ENCODE results near the gene ETHE1.
"Not testable (repeated sequence)": the region's sequence is repeated elsewhere in the genome, so short reads cannot be mapped to it uniquely, and the experiment has no call there.

Gene ETHE1

DNA sequence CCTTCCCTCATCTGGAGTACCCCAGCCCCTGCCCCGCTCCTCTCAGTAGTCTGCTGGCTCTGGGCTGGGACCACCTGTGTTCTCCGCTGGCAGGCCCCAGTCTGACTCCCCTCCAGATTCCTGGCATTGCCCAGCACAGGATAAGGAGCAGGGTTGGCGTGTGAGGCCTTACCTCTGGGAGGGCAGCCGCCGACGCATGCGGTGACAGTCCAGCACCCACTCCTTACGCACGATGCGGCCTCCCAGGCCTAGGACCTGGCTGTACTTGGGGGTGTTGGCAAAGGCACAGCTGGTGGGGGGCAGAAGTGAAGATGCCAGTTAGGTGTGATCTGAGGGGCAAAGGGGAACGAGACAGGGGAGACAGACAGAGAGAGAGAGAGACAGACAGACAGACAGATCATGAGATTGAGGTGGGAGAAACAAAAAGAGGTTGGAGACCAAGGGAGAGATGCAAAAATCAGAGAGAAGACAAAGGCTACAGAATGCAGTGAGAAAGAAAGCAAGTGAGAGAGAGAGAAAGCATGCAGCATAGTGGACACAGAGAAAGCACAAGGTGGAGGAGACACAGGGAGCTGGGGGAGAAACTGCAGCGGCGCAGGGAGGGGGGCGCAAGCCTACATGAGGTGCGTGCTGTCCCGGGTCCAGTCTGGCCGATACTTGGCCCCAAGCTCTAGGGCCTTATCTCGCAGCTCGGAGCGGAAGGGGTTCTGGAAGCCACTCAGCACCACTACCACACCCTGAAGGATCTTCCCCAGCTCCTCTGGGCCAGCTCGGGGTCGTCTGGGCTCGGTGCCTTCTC is 24.6 kb upstream of the ETHE1 start:
- no peak for DNase-seq (ENCODE audit: low spot score)

- DNase-seq (ENCODE audit: low spot score): no peak
Observed at GRCh38 chr19:43548706-43549105, 21.7 kb upstream of the ETHE1 start.

GRCh38 chr19:43547926-43548325 is 20.9 kb upstream of the ETHE1 start:
- DNase-seq (ENCODE audit: low spot score): not testable (repeated sequence)

GRCh38 chr19:43546581-43546980 is 19.6 kb upstream of the ETHE1 start:
- DNase-seq (ENCODE audit: low spot score): no peak

- DNase-seq (ENCODE audit: low spot score): no peak
Observed at GRCh38 chr19:43545981-43546380, 19.0 kb upstream of the ETHE1 start.

DNA sequence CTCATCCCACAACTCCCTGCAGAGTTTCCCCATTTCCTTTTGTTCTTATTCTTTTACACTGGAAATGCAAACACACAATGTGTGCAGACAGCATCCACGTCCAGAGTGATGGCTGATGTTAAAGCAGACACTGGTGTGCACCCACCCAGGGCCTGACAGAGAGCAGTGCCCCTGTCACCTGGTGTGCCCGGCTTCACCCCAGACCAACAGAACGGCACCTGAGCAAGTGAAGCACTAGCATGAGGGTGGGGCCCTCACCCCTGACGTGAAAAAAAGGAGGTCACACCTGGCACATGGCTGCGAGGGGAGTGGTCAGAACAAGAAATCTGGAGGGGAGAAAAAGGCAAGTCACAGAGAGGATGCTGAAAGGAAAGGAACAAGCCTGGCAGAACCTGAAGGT is 18.3 kb upstream of the ETHE1 start:
- DNase-seq (ENCODE audit: low spot score): no peak

DNA sequence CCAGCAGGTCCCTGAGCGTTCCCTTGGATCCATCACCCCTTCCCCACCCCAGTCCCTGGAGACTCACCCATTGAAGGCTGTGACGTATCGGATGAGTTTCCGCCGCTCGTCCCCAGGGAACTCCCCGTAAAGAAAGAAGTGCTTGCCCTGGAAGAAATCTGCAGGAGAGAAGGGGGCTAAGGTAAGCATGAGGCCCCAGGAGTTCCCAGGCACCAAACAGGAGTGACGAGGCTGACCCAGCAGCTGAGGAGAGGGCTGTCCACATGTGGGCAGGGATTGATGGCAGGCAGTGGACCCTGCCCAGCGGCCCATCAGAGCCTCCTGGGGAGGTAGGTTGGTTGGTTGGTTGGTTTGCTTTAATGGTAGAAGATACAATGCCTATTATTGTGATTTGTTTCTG is 17.1 kb upstream of the ETHE1 start:
- DNase-seq (ENCODE audit: low spot score): no peak

DNA sequence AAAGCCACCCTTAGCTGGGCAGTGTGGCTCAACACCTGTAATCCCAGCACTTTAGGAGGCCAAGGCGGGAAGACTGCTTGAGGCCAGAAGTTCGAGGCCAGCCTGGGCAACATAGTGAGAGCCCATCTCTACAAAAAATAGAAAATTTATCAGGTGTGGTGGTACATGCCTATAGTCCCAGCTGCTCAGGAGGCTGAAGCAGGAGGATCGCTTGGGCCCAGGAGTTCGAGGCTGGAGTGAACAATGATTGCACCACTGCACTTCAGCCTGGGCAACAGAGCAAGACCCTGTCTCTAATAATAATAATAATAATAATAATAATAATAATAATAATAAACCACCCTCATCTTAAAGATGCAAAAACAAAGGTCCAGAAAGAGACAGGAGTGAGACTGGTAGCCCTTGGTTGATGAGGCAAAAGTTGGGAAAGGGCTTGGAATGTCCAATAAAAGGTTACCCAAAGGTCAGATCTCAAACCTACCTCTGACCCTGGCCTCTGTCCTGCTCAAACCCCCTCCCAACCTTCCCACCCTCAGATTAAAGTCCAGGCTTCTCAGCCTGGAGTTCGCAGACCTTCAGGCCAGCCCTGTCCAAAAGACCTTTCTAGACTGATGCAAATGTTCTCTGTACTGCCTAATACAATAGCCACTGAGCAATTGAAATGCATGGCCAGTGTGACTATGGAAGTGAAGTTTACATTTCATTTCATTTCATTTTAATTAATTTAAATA is 15.1 kb upstream of the ETHE1 start:
- no peak for DNase-seq (ENCODE audit: low spot score)

DNA sequence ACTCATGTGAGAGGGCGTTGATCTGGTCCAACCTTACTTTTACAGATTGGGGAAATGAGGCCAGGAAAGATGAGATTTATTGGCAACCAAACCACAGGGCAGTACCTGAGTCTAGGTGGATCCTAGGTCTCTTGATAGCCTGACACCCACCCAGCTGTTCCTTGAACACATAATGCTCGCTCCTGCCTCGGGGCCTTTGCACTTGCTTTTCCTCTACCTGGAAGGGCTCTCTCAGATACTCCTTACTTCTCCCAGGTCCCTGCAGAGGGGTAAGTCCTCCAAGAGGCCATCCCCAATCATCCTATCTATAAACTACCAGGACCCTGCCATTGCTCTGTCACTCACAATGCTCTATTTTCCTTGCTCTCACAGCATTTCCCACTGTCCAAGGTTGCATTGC is 13.4 kb upstream of the ETHE1 start:
- no peak for DNase-seq (ENCODE audit: low spot score)

DNA sequence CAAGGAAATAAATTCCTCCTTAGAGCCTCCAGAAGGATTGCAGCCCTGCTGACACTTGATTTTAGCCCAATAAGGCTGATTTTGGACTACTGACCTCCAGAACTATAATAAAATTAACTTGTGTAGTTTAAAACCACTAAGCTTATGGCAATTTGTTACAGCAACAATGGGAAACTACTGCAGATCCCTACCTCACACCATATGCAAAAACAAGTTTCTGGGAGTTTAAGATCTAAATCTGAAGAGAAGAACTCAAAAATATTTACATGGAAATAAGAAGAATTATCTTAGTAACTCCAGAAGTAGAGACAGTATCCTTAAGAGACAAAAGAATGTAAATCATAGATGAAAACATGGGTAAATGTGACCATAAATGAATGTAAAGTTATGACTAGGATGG is 11.9 kb upstream of the ETHE1 start:
- no peak for DNase-seq (ENCODE audit: low spot score)

DNA sequence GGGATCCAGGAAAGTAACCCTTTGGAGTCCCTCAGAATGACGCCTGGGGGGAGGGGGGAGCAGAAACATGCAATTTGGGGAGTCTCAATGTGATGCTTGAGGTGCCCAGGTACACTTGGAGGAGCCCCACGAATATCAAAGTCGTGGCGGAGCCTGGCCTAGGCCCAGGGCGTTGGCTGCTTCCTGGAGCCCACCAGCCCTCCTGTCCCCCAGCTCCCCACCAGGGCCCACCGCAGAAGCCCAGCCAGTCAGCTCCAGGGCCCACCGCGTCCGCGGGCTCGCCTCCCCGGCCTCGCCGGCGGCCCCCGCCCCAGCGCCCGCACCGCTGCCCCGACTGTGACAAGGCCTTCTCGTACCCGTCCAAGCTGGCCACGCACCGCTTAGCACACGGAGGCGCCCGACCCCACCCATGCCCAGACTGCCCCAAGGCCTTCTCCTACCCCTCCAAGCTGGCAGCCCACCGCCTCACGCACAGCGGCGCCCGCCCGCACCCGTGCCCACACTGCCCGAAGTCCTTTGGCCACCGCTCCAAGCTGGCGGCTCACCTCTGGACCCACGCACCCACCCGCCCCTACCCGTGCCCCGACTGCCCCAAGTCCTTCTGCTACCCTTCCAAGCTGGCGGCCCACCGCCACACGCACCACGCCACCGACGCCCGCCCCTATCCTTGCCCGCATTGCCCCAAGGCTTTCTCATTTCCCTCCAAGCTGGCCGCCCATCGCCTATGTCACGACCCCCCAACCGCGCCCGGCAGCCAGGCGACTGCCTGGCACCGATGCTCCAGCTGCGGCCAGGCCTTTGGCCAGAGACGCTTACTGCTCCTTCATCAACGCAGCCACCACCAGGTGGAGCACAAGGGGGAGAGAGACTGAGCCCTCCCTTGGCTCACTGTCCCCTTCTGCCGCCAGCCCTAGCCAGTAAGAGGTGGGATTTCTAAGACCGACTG is 8.1 kb upstream of the ETHE1 start:
- DNase-seq (ENCODE audit: low spot score): peak; percentile 82

DNA sequence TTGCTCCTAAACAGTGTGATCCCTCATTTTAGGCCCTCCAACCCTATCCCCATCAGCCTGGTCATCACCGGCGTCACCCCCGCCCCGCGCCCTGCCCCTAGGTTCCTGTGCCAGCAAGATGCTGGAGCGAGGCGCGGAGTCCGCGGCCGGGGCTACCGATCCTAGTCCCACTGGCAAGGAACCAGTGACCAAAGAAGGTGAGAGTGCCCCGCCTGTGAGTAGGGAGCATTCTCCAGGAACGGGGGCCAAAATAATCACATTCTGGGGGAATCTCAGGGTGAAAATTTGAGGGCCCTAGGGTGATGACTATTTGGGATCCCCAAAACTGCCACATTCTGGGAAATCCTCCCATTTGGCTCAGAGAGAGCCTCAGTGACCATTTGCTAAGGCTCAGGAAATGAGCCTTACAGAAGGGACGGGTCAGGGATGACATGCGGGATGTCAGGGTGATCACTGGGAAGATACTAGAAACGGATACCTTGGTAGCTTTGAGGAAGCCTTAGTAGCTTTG is 7.4 kb upstream of the ETHE1 start:
- no peak for DNase-seq (ENCODE audit: low spot score)

GRCh38 chr19:43533546-43534304 is 6.7 kb upstream of the ETHE1 start:
- peak; percentile 98 for DNase-seq (ENCODE audit: low spot score)

DNA sequence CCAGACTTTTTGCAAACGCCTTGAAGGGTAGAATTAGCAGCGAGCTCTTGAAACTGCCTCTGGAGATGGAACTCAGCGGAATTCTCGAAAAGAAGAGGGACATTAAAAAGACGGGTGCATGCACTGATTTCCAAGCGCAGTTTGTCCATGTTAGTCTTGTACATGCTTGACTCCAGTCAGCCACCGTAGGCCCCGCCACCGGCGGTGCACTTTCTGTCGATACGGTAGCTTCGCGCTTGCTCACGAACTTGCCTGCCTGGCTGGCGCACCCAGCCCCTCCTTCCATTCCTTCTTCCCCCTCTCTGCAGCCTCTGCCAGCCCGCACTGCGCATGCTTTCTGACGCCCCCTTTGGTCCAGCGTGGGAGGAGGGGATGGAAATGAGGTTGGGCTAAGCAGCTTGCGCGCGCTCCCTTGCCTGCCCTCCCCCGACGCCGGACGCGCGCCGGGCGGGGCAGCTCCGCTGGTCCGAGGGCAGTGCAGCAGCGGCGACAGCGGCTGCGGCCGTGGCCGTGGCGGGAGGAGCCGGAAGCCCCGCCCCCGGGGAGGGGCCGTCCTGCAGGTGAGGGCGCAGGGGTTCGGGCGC is 6.1 kb upstream of the ETHE1 start, which contains the start of gene ZNF575:
TSS of gene ZNF575 (plus strand) at position 227 of the 584 bp plus-strand sequence. CDS start 1,235 bp downstream, outside the sequence.
- DNase-seq (ENCODE audit: low spot score): peak; percentile 93

DNA sequence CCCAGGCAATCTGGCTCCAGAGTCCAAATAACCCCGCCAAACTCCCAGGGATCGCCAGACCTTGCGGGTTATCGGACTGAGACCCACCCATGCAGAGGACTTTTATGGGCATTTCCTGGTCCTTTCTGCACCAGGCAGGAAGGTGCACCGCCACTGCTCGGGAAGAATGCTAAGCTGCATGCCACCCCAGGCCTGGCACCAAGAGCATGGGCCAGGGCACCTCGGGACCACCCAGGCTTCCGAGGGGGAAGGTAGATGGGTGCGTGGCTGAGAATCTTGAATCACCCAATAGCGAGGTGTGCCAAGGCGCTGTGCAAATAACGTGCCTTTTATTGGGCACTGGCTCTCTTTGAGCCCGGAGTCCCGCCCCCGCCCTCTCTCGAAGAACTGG is 5.6 kb upstream of the ETHE1 start:
- no peak for DNase-seq (ENCODE audit: low spot score)

- no peak for DNase-seq (ENCODE audit: low spot score)
Observed at GRCh38 chr19:43527860-43528622, 1.0 kb upstream of the ETHE1 start.

GRCh38 chr19:43525836-43526771 is 897 bp downstream of the ETHE1 start:
- DNase-seq (ENCODE audit: low spot score): peak; percentile 51

DNA sequence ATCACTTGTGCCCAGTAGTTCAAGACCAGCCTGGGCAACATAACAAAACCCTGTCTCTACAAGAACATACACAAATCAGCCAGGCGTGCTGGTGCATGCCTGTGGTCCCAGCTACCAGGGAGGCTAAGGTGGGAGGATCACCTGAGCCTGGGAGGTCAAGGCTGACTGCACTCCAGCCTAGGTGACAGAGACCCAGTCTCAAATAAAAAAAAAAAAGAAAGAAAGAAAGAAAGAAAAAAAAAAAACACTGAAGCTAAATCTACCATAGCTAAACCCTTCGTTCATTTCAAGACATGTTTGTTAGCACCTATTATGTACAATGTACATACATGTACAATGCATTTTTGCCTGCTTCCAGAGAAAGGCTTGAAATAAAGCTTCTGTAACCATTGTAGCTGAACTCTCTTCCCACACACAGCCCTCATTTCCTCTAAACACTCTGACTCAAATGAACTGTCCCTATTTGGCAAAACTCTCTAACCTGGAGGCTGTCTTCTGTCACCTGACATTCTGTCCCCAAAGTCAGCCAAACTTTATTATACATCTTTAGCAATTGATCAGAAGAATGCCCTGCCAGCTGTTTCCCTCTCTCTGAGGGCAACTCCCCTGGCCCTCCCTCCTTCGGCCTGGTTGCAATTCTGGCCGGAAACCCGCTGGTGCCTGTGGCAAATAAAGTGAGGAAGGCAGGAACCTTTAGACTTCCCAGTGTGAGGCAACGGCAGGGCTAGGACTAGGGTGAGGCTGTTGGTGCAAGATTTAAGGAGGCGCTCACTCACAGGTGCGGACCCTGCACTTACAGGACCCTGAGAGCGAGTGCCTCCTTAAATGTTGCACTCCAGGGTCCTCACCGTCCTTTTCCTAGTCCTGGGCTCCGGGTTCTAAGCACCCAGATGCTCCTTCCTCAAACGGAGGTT is 1.8 kb downstream of the ETHE1 start:
- peak; percentile 50 for DNase-seq (ENCODE audit: low spot score)
